ENCODE data around the gene MX1.

GRCh38 chr21:41399246-41399800 lies 26.7 kb upstream of the MX1 start:
- no peak for TF ChIP-seq POLR2A (IDR thresholded peaks at IDR 0.05)
- no peak for TF ChIP-seq CTCF (IDR thresholded peaks at IDR 0.05)
- no peak for TF ChIP-seq POLR2AphosphoS5 (IDR thresholded peaks at IDR 0.05)
